HG03066 (cell line): ENCODE data around the gene WDR13.
"Not testable (repeated sequence)": the region's sequence is repeated elsewhere in the genome, so short reads cannot be mapped to it uniquely, and the experiment has no call there.

Experiments used
- ATAC-seq: cut with Tn5 transposase; IDR thresholded peaks from one replicate; pipeline ENCODE4 v1.9.1; 2021; ENCODE audit warnings: low read depth; ENCODE audit not compliant: unreplicated experiment

WDR13 gene

DNA sequence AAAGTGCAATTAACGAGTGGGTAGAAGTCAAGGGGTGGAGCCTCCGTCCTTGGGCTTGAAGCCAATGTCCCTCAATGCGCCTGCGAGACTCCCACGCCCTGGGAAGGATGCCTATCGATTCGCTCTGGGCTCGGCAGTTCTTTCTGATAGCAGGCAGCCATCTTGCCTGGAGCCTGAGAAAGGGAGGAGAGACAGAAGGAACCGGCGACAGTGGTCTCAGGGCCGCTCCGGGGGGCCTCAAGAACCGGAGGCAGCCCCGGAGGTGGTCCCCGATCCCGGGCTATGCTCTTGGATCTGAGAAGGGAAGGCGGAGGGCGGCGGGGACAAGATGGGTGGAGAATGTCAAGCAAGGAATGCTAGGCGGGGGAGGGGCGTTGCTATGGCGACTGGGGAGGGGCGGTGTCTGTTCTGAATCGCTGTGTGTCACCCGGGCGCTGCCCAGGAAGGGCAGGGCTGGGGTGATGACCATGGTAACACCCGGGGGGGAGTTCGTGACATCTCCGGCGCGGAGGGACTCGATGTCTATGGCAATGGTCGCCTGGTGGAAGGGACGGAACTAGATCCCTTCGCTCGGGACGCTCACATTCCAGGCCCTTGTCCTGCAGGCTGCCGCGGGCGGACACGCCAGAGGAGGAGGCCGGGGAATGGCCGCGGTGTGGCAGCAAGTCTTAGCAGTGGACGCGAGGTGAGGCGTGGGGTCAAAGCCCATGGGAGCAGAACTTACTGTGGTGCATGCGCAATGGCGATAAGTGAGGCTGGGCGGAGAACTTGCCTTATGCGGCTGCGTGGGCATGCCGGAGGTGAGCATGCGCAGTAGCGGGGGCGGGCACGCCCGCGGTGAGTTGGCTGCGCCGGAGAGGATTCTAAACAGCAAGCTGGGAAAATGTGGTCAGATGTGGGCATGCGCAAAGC lies at the start of gene WDR13:
Gene WDR13 (plus strand): TSS at position 140 of the 912 bp plus-strand sequence. CDS start 505 bp downstream, at position 645.
- peak; percentile 69 for ATAC-seq

DNA sequence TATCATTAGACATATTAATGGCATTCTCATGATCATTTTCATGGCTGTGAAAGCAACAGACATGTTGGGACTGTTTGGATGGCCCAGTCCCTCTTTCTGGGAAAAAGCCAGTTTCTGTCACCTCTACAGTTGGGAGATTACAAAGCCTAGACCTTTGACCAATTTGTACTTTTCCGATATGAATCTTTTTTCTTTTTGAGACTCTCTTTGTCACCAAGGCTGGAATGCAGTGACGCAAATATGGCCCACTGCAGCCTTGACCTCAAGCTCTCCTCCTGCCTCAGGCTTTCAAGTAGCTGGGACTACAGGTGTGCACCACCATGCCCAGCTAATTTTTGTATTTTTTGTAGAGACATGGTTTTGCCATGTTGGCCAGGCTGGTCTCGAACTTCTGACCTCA lies 48.4 kb upstream of the WDR13 start:
- no peak for ATAC-seq

DNA sequence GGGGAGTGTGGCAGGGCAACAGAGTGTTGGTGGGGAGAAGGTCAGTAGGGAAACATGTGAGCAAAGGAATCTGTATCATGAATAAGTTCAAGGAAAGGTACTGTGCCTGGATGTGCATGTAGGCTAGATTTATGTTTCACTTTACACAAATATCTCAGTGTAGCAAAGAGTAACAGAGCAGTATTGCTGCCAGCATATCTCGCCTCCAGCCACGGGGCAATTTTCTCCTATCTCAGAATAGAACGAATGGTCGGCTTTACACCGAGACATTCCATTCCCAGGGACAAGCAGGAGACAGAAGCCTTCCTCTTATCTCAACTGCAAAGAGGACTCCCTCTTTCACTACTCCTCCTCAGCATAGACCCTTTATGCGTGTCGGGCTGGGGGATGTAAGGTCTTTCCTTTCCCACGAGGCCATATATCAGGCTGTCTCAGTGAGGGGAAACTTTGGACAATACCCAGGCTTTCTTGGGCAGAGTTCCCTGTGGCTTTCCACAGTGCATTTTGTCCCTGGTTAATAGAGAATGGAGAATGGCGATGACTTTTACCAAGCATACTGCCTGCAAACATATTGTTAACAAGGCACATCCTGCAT lies 41.5 kb upstream of the WDR13 start:
- ATAC-seq = not testable (repeated sequence)

DNA sequence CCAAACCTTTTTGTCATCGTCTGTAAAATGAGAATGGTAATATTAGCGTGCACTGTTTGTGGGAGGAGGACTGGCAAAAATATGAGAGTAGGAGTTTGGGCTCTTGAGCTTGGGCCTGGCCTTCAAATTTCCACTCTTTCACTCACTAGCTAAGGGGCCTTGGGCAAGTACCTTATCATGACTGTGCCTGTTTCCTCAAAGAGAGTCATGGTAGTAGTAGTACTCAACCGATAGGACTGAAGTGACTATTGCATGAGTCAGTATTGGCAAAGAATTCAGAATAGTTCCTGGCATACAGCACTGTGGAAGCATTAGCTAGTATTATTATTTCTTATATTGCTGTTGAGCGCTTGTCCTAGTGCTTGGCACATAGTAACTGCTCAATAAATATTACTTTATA lies 39.0 kb upstream of the WDR13 start:
- ATAC-seq = no peak

DNA sequence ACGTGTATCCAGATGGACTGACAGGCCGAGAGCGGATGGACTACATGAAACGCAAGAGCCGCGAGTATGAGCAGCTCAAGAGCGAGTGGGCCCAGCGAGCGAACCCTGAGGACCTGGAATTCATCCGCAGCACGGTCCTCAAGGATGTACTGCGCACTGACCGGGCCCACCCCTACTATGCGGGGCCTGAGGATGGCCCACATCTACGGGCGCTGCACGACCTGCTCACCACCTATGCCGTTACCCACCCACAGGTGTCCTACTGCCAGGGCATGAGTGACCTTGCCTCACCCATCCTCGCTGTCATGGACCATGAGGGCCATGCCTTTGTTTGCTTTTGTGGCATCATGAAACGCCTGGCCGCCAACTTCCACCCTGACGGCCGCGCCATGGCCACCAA lies 37.7 kb upstream of the WDR13 start:
- no peak for ATAC-seq

DNA sequence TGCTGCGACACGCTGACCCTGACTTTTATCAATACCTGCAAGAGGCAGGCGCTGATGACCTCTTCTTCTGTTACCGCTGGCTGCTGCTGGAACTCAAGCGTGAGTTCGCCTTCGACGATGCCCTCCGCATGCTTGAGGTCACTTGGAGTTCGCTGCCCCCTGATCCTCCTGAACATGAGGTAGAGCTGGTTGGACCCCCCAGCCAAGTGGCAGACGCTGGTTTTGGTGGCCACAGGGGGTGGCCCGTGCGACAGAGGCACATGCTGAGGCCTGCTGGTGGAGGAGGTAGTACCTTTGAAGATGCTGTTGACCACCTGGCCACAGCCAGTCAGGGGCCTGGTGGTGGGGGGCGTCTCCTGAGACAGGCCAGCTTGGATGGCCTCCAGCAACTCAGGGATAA lies 37.2 kb upstream of the WDR13 start:
- no peak for ATAC-seq

DNA sequence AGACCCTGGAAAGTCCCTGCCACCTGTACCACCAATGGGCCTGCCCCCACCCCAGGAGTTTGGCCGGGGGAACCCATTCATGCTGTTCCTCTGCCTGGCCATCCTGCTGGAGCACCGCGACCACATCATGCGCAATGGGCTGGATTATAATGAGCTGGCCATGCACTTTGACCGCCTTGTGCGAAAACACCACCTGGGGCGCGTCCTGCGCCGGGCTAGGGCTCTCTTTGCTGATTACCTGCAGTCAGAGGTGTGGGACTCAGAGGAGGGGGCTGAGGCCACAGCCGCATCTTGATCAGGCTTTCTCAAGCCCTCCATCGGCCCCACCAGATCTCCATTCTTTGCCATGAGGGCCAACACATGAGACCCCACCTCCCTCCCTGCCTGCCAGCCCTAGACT lies 36.6 kb upstream of the WDR13 start:
- no peak for ATAC-seq

DNA sequence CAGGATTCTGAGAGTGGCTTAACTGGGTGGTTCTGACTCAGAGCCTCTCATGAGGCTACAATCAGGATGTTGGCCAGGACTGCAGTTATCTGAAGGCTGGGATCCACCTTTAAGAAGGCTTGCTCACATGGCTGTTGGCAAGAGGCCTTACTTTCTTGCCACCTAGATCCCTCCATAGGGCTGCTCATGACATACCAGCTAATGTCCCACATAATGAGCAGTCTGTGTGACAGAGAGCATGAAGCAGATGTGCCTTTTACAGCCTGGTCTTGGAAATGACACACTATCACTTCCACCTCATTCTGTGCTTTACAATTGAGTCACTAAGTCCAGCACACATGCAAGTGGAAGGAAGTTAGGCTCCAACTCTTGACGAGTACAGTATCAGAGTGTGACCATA lies 27.3 kb upstream of the WDR13 start:
- no peak for ATAC-seq

DNA sequence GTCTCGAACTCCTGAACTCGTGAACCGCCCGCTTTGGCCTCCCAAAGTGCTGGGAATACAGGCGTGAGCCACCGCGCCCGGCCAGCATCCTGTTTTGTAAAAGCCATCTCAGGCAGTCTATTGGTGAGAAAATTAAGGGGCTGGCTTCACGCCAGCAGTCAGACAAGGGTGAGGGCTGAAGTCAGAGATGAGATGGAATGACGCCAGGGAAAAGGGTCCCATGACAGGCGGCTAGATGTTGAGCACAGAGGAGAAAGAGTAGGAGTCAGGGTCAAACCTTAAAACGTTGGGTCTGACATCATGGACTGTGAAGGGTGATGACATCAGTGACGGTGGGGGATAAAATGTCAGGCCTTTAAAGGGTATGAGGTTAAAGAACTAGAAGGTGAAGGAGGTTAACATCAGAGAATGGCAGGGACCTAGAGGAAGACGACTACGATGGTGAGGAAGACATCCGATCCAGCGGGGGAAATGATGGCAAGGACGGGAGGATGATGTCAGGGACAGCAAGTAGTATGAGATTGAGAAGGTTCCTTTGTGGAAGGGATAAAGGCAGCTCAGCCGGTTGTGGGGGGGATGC lies 23.5 kb upstream of the WDR13 start:
- no peak for ATAC-seq

DNA sequence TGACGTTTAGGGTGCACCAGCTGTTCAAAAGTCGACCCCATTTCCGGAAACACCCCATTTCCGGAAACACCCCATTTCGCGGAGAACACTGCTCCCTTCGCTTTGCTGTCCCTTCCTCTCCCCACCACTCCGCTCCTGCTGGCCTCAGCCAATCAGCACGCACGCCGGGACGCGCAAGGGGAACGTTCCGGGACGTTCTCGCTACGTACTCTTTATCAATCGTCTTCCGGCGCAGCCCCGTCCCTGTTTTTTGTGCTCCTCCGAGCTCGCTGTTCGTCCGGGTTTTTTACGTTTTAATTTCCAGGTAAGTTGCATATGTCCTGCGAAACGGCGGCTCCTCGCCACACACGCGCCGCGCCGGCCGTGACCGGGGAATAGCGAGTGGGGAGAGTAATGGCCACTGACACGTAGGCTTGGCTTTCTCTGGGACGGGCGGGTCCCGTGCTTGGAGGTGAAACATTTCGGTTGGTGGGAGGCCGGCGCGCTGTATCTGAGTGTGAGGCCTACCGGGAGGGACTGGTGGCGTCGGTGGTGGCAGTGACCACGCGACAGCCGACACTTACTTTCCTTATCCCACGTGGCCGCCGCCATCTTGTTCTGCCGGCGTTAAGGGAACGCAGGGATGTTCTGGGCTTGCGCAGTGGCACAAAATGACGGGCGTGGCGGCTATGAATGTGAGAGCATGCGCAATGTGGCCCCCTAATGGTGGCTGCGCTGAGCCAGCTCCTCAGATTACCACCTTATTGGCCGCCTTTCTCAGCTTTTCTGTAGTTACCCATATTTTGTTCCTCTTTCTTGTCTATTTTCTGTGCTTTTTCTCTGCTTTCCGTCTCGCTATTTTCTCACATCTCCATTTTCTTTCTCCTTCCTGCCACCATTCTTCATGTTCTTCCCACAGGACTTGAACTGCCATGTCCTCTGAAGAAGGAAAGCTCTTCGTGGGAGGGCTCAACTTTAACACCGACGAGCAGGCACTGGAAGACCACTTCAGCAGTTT lies 22.7 kb upstream of the WDR13 start, which contains the start of gene RBM3:
Gene RBM3 (plus strand): TSS at position 215 of the 997 bp plus-strand sequence. CDS start 697 bp downstream, at position 912.
- peak; percentile 87 for ATAC-seq

DNA sequence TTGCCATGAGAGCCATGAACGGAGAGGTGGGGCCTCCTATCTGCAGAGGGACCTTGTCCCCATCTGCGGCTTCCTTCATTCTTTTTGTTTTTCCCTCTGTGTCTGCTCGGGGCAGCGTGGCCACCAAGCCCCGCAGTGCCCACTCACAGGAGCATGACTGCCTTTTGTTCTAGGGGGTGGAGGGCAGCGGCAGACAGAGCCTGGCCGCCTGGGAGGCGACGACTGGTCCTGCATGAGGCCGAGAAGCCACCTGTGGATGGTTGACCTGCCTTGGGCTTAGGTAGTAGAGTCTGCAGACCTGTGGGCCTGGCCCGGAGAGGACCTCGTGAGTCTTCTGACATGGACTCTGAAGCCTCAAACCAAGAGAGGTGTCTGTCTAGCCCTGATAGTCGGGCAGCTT lies 21.6 kb upstream of the WDR13 start:
- ATAC-seq = no peak

DNA sequence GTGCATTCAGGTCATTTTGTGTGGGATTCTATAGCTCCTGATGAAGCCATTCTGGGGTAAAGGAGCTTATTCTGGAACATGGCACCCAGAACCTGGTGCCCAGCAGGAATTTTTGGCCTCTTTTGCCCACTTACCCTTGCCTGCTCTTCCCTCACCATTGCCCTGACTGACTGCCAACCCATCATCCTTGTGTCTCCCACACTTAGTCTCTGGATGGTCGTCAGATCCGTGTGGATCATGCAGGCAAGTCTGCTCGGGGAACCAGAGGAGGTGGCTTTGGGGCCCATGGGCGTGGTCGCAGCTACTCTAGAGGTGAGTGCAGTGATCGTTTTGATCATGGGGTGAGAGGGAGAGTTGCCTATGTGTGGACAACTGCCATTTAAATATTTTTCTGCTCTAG lies 21.2 kb upstream of the WDR13 start:
- ATAC-seq = no peak

DNA sequence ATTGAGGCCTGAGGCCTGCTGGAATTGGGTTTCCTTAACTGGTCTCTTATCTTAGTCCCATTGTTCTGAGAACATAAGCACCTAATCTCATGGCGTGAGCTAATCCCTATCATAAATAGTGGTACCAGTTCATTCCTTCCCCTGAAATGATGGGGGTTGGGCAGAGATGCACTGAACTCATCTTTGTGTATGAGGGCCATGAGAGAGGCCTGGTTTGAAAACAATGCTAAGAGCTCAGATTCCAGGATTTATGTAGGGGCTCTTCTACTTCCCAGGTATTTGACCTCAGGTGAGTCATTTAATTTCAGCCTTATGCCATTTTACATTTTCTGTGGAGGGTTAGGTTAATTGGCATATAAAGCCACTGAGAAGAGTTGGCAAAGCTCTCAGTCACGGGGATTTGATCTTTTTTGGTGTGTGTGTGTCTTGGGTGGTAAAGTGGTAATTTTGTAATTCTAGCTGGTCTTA lies 18.6 kb upstream of the WDR13 start:
- ATAC-seq = no peak

DNA sequence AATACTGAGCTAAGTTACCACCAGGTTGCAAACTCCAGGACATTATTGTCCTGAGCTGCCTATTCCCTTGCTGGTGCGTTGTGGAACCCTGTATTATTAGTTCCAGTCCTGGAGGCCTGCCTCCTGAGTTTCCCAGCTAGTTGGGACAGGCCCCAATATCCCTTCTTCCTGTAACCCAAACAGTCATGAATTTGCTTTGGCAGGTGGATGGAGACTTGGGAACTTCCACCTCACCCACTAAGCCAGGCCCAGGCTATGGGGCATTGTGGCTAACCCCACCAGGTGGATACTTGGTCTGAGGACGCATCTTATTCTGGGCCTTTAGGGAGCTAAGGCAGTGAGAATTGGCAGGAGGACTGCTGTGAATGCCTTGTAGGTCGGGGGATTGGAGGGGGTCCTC lies 18.0 kb upstream of the WDR13 start:
- ATAC-seq = no peak

DNA sequence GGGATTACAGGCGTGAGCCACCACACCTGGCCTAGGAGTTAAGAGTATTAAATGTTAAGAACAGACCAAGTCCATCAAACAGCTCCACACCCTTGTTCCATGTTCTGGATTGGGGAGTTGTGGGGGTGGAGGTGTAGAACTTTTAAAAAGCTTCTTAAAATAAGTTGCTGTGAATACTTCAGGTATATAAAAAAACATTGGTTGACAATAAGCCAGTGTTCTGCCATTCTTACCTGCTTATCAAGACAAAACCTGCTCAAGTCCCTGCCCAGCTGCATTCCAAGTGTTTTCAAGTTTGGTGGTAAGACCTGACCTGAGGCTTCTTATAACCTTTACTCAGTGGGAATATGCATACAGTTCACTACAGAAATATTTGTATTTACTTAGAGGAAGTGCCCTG lies 16.6 kb upstream of the WDR13 start:
- no peak for ATAC-seq

DNA sequence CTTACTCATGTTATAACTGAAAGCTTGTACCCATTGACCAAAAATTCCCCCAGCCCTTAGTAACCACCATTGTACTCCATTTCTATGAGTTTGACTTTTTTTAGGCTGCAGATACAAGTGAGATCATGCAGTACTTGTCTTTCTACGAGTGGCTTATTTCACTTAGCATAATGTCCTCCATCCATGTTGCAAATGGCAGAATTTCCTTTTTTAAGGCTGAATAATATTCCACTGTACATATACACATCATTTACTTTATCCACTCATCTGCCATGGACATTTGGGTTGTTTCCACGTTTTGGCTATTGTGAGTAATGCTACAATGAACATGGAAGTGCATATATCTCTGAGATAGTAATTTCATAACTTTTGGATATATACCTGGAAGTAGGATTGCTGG lies 12.6 kb upstream of the WDR13 start:
- no peak for ATAC-seq

DNA sequence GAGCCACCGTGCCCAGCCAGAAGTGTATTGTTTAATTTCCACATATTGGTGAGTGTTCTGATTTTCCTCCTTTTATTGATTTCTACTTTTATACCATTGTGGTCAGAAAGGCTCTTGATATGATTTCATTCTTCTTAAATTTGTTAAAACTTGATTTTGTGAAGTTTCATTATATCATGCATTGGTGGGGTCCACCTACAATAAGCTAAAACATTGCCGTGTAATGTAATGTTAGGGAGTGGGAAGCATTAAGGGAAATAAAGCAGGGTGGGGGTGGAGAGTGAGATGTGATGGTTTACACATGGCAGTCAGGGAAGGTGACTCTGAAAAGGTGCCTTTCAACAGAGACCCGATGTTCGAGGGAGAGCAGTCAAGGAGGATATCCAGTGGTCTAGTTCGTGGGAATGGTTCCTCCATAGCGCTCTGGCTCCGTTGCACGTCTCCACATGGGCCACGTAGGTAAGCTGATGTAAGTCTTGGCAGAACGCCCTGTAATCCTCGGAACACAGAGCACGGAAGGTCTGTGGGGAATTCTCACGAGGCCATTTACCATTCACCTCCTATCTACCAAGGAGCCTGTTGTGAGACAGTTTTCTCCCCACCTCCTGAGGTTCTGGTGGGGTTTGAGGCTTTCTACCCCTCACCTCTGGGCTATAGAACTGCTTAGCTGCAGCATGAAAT lies 7.7 kb upstream of the WDR13 start:
- no peak for ATAC-seq

DNA sequence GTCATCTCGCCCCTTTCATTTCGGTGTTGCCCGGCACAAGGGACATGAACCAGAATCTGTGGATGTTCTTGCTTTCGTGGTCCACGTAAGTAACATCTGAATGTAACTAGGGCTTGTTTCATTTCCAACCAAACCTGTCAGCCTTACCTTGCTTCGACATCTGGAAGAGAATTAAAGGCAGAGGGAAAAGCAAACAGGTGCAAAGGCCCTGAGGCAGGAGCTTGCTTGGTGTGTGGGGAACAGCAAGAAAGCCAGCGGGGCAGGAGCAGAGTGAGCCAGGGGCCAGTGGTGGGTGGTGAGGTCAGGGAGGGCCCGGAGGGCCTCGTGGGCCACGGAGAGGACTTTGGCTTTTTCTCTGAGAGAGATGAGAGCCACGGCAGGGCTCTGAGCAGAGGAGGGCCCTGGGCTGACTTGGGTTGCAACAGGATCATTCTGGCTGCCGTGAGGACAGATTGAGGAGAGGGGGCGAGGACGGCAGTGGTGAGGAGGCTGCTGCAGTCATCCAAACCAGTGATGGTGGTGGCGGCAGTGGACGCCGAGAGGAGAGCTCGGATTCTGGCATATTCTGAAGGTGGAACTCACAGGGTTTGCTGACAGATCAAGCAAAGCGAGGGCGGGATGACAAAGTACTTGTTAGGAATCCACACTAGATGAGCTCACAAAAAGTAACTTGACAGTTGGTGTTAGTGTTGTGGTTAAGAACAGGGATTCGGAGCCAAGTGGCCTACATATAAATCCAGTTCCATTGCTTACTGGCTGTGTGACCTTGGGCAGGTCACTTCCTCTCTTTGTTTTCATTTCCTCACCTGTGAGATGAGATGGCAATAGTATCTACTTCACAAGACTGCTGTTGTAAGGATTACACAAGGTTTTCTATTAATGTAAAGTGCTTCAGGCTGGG lies 6.8 kb upstream of the WDR13 start:
- no peak for ATAC-seq
